ENCODE results near the gene RNFT2. TPM values are rescaled to one million over a fixed set of nuclear protein-coding genes. Genes with fewer than 3 reads are reported as not detected.
"Not testable (repeated sequence)": the region's sequence is repeated elsewhere in the genome, so short reads cannot be mapped to it uniquely, and the experiment has no call there.

The RNFT2 gene
- polyA plus RNA-seq, 1 donor, result 2.0 TPM

GRCh38 chr12:116727261-116727660, 10.9 kb upstream of the RNFT2 start:
- peaks cover 20% of the 10 kb centered on the region for H3K36me3 ChIP-seq (ENCODE audit: control insufficient read depth, insufficient read depth, low read length)
- no peak overlapping the region for H3K27ac ChIP-seq (ENCODE audit: low read length)
- peaks cover 18% of the 10 kb centered on the region for H3K4me1 ChIP-seq (ENCODE audit: control insufficient read depth, insufficient read depth, low read length)
- no peaks in the 10 kb centered on the region for H3K9me3 ChIP-seq (ENCODE audit: control insufficient read depth, low read depth, low read length)
- WGBS (ENCODE audit: insufficient coverage, low lambda C conversion rate), result no CpG with 5 or more reads among the region's 3 CpGs
- H3K4me3 ChIP-seq (ENCODE audit: low read length), result no peak overlapping the region
- no peaks in the 10 kb centered on the region for H3K27me3 ChIP-seq (ENCODE audit: control insufficient read depth, insufficient read depth, low read length)
- peak in 1 of 2 donors; percentile 35 for DNase-seq

GRCh38 chr12:116727891-116728290, 10.2 kb upstream of the RNFT2 start:
- H3K27ac ChIP-seq (ENCODE audit: low read length), result no peak overlapping the region
- no peaks in the 10 kb centered on the region for H3K27me3 ChIP-seq (ENCODE audit: control insufficient read depth, insufficient read depth, low read length)
- peaks cover 18% of the 10 kb centered on the region for H3K36me3 ChIP-seq (ENCODE audit: control insufficient read depth, insufficient read depth, low read length)
- no peaks in the 10 kb centered on the region for H3K9me3 ChIP-seq (ENCODE audit: control insufficient read depth, low read depth, low read length)
- peaks cover 18% of the 10 kb centered on the region for H3K4me1 ChIP-seq (ENCODE audit: control insufficient read depth, insufficient read depth, low read length)
- WGBS (ENCODE audit: insufficient coverage, low lambda C conversion rate), result no CpG with 5 or more reads among the region's 6 CpGs
- no peak for DNase-seq
- H3K4me3 ChIP-seq (ENCODE audit: low read length), result no peak overlapping the region

- no peak for DNase-seq
- peaks cover 15% of the 10 kb centered on the region for H3K4me1 ChIP-seq (ENCODE audit: control insufficient read depth, insufficient read depth, low read length)
- H3K36me3 ChIP-seq (ENCODE audit: control insufficient read depth, insufficient read depth, low read length), result peaks cover 31% of the 10 kb centered on the region
- no peak overlapping the region for H3K27ac ChIP-seq (ENCODE audit: low read length)
- no peaks in the 10 kb centered on the region for H3K9me3 ChIP-seq (ENCODE audit: control insufficient read depth, low read depth, low read length)
- no peaks in the 10 kb centered on the region for H3K27me3 ChIP-seq (ENCODE audit: control insufficient read depth, insufficient read depth, low read length)
- no peak overlapping the region for H3K4me3 ChIP-seq (ENCODE audit: low read length)
- no CpG with 5 or more reads among the region's 3 CpGs for WGBS (ENCODE audit: insufficient coverage, low lambda C conversion rate)
These were observed 6.3 kb upstream of the RNFT2 start for GRCh38 chr12:116731801-116732200.

GRCh38 chr12:116734156-116734768, 3.9 kb upstream of the RNFT2 start:
- H3K36me3 ChIP-seq (ENCODE audit: control insufficient read depth, insufficient read depth, low read length), result peaks cover 31% of the 10 kb centered on the region
- WGBS (ENCODE audit: insufficient coverage, low lambda C conversion rate), result 87% methylated on average over 3 of the region's 5 CpGs
- no peak for DNase-seq
- no peaks in the 10 kb centered on the region for H3K27me3 ChIP-seq (ENCODE audit: control insufficient read depth, insufficient read depth, low read length)
- peaks cover 7% of the 10 kb centered on the region for H3K4me1 ChIP-seq (ENCODE audit: control insufficient read depth, insufficient read depth, low read length)
- no peaks in the 10 kb centered on the region for H3K9me3 ChIP-seq (ENCODE audit: control insufficient read depth, low read depth, low read length)
- no peak overlapping the region for H3K27ac ChIP-seq (ENCODE audit: low read length)
- no peak overlapping the region for H3K4me3 ChIP-seq (ENCODE audit: low read length)

GRCh38 chr12:116735084-116735483, 3.0 kb upstream of the RNFT2 start:
- WGBS (ENCODE audit: insufficient coverage, low lambda C conversion rate), result 100% methylated on average over 4 of the region's 10 CpGs
- Histone ChIP-seq H3K4me3 (ENCODE audit: low read length) (no peak overlapping the region), H3K4me1 (ENCODE audit: control insufficient read depth, insufficient read depth, low read length) (peaks cover 7% of the 10 kb centered on the region), H3K27me3 (ENCODE audit: control insufficient read depth, insufficient read depth, low read length) (no peaks in the 10 kb centered on the region), H3K36me3 (ENCODE audit: control insufficient read depth, insufficient read depth, low read length) (peaks cover 31% of the 10 kb centered on the region), H3K27ac (ENCODE audit: low read length) (no peak overlapping the region), H3K9me3 (ENCODE audit: control insufficient read depth, low read depth, low read length) (no peaks in the 10 kb centered on the region)
- no peak for DNase-seq

- DNase-seq, result peak; percentile 88 to 93
- Histone ChIP-seq H3K4me3 (ENCODE audit: low read length) (peak overlapping the region; percentile 81), H3K9me3 (ENCODE audit: control insufficient read depth, low read depth, low read length) (no peaks in the 10 kb centered on the region), H3K4me1 (ENCODE audit: control insufficient read depth, insufficient read depth, low read length) (peaks cover 7% of the 10 kb centered on the region), H3K36me3 (ENCODE audit: control insufficient read depth, insufficient read depth, low read length) (peaks cover 30% of the 10 kb centered on the region), H3K27me3 (ENCODE audit: control insufficient read depth, insufficient read depth, low read length) (no peaks in the 10 kb centered on the region), H3K27ac (ENCODE audit: low read length) (peak overlapping the region; percentile 73)
- WGBS (ENCODE audit: insufficient coverage, low lambda C conversion rate), result no CpG with 5 or more reads among the region's 9 CpGs
These were observed 2.0 kb upstream of the RNFT2 start for GRCh38 chr12:116735951-116736599.

- Histone ChIP-seq H3K27ac (ENCODE audit: low read length) (peak overlapping the region; percentile 73), H3K27me3 (ENCODE audit: control insufficient read depth, insufficient read depth, low read length) (no peaks in the 10 kb centered on the region), H3K4me3 (ENCODE audit: low read length) (peak overlapping the region; percentile 81), H3K36me3 (ENCODE audit: control insufficient read depth, insufficient read depth, low read length) (peaks cover 21% of the 10 kb centered on the region), H3K4me1 (ENCODE audit: control insufficient read depth, insufficient read depth, low read length) (peaks cover 7% of the 10 kb centered on the region), H3K9me3 (ENCODE audit: control insufficient read depth, low read depth, low read length) (no peaks in the 10 kb centered on the region)
- WGBS (ENCODE audit: insufficient coverage, low lambda C conversion rate), result 3% methylated on average over 12 of the region's 24 CpGs
- peak in 1 of 2 donors; percentile 58 for DNase-seq
These were observed 947 bp upstream of the RNFT2 start for GRCh38 chr12:116736962-116737773.

GRCh38 chr12:116739381-116739887, 1.3 kb downstream of the RNFT2 start:
- no peak for DNase-seq
- Histone ChIP-seq H3K9me3 (ENCODE audit: control insufficient read depth, low read depth, low read length) (no peaks in the 10 kb centered on the region), H3K36me3 (ENCODE audit: control insufficient read depth, insufficient read depth, low read length) (peaks cover 8% of the 10 kb centered on the region), H3K4me1 (ENCODE audit: control insufficient read depth, insufficient read depth, low read length) (peaks cover 7% of the 10 kb centered on the region), H3K4me3 (ENCODE audit: low read length) (no peak overlapping the region), H3K27ac (ENCODE audit: low read length) (no peak overlapping the region), H3K27me3 (ENCODE audit: control insufficient read depth, insufficient read depth, low read length) (no peaks in the 10 kb centered on the region)
- 100% methylated on average over 2 of the region's 7 CpGs for WGBS (ENCODE audit: insufficient coverage, low lambda C conversion rate)

- H3K9me3 ChIP-seq (ENCODE audit: control insufficient read depth, low read depth, low read length); H3K4me1 ChIP-seq (ENCODE audit: control insufficient read depth, insufficient read depth, low read length); H3K27ac ChIP-seq (ENCODE audit: low read length); H3K4me3 ChIP-seq (ENCODE audit: low read length); H3K36me3 ChIP-seq (ENCODE audit: control insufficient read depth, insufficient read depth, low read length); H3K27me3 ChIP-seq (ENCODE audit: control insufficient read depth, insufficient read depth, low read length); DNase-seq: not testable (repeated sequence)
- WGBS (ENCODE audit: insufficient coverage, low lambda C conversion rate), result no CpG with 5 or more reads among the region's 2 CpGs
These were observed 4.7 kb downstream of the RNFT2 start for GRCh38 chr12:116742787-116743186.

GRCh38 chr12:116744766-116745165, 6.7 kb downstream of the RNFT2 start:
- no peak overlapping the region for H3K27ac ChIP-seq (ENCODE audit: low read length)
- H3K9me3 ChIP-seq (ENCODE audit: control insufficient read depth, low read depth, low read length), result no peaks in the 10 kb centered on the region
- no peaks in the 10 kb centered on the region for H3K4me1 ChIP-seq (ENCODE audit: control insufficient read depth, insufficient read depth, low read length)
- H3K36me3 ChIP-seq (ENCODE audit: control insufficient read depth, insufficient read depth, low read length), result no peaks in the 10 kb centered on the region
- H3K27me3 ChIP-seq (ENCODE audit: control insufficient read depth, insufficient read depth, low read length), result no peaks in the 10 kb centered on the region
- H3K4me3 ChIP-seq (ENCODE audit: low read length), result no peak overlapping the region
- no peak for DNase-seq
- no CpG with 5 or more reads among the region's 3 CpGs for whole genome bisulfite sequencing (ENCODE audit: insufficient coverage, low lambda C conversion rate)
